ENCODE data around the gene USP3. TPM values are rescaled to one million over a fixed set of nuclear protein-coding genes. Genes with fewer than 3 reads are reported as not detected.
A peak's percentile ranks its signal among the peaks of the same experiment; 100 is the strongest.

Gene USP3
- total and polyA plus RNA-seq, 2 of the 13 experiments (the other 11 are each of a cell fraction or from before 2014, with no cell fraction given), result 14.3 to 61.2 TPM

DNA sequence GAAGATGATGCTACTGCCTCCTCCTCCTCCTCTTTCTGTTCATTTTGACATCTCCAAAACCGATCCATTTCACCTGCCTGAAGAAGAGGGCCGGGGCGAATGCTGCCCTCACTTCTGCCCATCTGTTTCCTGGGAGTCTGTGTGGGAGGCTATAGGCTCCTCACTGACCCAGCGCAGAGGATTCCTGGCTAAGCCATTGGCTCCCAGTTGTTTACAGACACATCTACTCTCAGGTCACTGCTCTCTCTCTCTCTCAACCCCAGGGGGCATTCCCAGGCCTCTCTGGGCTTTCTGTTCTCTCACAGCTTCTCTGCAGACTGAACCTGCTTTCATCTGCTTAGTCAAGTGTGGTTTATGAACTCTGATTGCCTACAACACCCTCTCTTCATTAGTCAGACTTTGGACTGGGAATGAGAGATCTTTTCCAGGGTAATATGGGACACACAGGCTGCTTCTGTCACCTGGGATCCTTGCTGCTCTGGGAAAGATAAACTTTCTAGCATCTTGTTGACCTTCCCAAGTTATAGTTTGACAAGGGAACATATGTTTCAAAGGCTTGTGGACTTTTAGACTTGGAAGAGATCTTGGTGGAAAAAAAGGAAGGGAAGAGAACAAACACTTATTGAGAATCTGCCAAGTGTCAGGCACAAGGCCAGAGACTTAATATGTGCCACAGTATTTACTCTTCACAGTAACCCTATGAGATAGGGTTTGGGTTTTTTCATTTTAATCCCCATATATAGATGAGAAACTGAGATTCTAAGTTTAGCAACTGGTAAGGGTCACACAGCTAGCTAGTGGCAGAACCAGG lies 30.2 kb upstream of the USP3 start (continued):
- TF ChIP-seq, protein P1, sequence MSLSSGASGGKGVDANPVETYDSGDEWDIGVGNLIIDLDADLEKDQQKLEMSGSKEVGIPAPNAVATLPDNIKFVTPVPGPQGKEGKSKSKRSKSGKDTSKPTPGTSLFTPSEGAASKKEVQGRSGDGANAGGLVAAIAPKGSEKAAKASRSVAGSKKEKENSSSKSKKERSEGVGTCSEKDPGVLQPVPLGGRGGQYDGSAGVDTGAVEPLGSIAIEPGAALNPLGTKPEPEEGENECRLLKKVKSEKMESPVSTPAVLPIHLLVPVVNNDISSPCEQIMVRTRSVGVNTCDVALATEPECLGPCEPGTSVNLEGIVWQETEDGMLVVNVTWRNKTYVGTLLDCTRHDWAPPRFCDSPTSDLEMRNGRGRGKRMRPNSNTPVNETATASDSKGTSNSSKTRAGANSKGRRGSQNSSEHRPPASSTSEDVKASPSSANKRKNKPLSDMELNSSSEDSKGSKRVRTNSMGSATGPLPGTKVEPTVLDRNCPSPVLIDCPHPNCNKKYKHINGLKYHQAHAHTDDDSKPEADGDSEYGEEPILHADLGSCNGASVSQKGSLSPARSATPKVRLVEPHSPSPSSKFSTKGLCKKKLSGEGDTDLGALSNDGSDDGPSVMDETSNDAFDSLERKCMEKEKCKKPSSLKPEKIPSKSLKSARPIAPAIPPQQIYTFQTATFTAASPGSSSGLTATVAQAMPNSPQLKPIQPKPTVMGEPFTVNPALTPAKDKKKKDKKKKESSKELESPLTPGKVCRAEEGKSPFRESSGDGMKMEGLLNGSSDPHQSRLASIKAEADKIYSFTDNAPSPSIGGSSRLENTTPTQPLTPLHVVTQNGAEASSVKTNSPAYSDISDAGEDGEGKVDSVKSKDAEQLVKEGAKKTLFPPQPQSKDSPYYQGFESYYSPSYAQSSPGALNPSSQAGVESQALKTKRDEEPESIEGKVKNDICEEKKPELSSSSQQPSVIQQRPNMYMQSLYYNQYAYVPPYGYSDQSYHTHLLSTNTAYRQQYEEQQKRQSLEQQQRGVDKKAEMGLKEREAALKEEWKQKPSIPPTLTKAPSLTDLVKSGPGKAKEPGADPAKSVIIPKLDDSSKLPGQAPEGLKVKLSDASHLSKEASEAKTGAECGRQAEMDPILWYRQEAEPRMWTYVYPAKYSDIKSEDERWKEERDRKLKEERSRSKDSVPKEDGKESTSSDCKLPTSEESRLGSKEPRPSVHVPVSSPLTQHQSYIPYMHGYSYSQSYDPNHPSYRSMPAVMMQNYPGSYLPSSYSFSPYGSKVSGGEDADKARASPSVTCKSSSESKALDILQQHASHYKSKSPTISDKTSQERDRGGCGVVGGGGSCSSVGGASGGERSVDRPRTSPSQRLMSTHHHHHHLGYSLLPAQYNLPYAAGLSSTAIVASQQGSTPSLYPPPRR (CRISPR knock-in tag; IDR thresholded peaks at IDR 0.05; ENCODE audit: borderline replicate concordance), result peak; percentile 94
- TF ChIP-seq, protein P2, sequence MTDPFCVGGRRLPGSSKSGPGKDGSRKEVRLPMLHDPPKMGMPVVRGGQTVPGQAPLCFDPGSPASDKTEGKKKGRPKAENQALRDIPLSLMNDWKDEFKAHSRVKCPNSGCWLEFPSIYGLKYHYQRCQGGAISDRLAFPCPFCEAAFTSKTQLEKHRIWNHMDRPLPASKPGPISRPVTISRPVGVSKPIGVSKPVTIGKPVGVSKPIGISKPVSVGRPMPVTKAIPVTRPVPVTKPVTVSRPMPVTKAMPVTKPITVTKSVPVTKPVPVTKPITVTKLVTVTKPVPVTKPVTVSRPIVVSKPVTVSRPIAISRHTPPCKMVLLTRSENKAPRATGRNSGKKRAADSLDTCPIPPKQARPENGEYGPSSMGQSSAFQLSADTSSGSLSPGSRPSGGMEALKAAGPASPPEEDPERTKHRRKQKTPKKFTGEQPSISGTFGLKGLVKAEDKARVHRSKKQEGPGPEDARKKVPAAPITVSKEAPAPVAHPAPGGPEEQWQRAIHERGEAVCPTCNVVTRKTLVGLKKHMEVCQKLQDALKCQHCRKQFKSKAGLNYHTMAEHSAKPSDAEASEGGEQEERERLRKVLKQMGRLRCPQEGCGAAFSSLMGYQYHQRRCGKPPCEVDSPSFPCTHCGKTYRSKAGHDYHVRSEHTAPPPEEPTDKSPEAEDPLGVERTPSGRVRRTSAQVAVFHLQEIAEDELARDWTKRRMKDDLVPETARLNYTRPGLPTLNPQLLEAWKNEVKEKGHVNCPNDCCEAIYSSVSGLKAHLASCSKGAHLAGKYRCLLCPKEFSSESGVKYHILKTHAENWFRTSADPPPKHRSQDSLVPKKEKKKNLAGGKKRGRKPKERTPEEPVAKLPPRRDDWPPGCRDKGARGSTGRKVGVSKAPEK (CRISPR knock-in tag; IDR thresholded peaks at IDR 0.05; ENCODE audit: borderline replicate concordance), result no peak
- TF ChIP-seq, protein P3, sequence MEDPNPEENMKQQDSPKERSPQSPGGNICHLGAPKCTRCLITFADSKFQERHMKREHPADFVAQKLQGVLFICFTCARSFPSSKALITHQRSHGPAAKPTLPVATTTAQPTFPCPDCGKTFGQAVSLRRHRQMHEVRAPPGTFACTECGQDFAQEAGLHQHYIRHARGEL (CRISPR knock-in tag; IDR thresholded peaks at IDR 0.05), result no peak
- TF ChIP-seq SRY (CRISPR knock-in tag; IDR thresholded peaks at IDR 0.05) (no peak), MAFK (conservative IDR thresholded peaks at IDR 0.05 in 1 of 2, IDR thresholded peaks at IDR 0.05 in 1 of 2; ENCODE audit: low read length in 2 of 2) (no peak), ZNF205 (CRISPR knock-in tag; IDR thresholded peaks at IDR 0.05) (peak; percentile 40; the same call in 1 of the 2 replicates), ZNF256 (CRISPR knock-in tag; conservative IDR thresholded peaks at IDR 0.05) (no peak), ZNF510 (CRISPR knock-in tag; IDR thresholded peaks at IDR 0.05; ENCODE audit: low read depth) (no peak), STAG1 (CRISPR knock-in tag; IDR thresholded peaks at IDR 0.05) (peak; percentile 42), EED (CRISPR knock-in tag; IDR thresholded peaks at IDR 0.05) (no peak), CAMTA2 (CRISPR knock-in tag; IDR thresholded peaks at IDR 0.05; ENCODE audit: borderline replicate concordance) (no peak), ZNF777 (CRISPR knock-in tag; IDR thresholded peaks at IDR 0.05) (no peak), MZF1 (CRISPR knock-in tag; IDR thresholded peaks at IDR 0.05; ENCODE audit: borderline replicate concordance) (no peak), ZNF136 (CRISPR knock-in tag; IDR thresholded peaks at IDR 0.05; ENCODE audit: low read depth) (no peak), ZKSCAN8 (CRISPR knock-in tag; IDR thresholded peaks at IDR 0.05; ENCODE audit: borderline replicate concordance) (no peak), MTA1 (CRISPR knock-in tag; IDR thresholded peaks at IDR 0.05; ENCODE audit: borderline replicate concordance) (no peak)
- TF ChIP-seq, protein P4, sequence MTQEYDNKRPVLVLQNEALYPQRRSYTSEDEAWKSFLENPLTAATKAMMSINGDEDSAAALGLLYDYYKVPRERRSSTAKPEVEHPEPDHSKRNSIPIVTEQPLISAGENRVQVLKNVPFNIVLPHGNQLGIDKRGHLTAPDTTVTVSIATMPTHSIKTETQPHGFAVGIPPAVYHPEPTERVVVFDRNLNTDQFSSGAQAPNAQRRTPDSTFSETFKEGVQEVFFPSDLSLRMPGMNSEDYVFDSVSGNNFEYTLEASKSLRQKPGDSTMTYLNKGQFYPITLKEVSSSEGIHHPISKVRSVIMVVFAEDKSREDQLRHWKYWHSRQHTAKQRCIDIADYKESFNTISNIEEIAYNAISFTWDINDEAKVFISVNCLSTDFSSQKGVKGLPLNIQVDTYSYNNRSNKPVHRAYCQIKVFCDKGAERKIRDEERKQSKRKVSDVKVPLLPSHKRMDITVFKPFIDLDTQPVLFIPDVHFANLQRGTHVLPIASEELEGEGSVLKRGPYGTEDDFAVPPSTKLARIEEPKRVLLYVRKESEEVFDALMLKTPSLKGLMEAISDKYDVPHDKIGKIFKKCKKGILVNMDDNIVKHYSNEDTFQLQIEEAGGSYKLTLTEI (CRISPR knock-in tag; conservative IDR thresholded peaks at IDR 0.05), result no peak
- TF ChIP-seq, protein P5, sequence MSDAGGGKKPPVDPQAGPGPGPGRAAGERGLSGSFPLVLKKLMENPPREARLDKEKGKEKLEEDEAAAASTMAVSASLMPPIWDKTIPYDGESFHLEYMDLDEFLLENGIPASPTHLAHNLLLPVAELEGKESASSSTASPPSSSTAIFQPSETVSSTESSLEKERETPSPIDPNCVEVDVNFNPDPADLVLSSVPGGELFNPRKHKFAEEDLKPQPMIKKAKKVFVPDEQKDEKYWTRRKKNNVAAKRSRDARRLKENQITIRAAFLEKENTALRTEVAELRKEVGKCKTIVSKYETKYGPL (CRISPR knock-in tag; IDR thresholded peaks at IDR 0.05), result no peak

Data from HepG2 (cell line).